Measurements from ENCODE around the gene UBAP1.
"Not testable (repeated sequence)": the region's sequence is repeated elsewhere in the genome, so short reads cannot be mapped to it uniquely, and the experiment has no call there.

Gene UBAP1

GRCh38 chr9:34242830-34243229 lies 64.0 kb downstream of the UBAP1 start:
- DNase-seq (ENCODE audit: insufficient read length) = no peak
- FAIRE-seq = no peak
- no peak for TF ChIP-seq POLR2AphosphoS5 (IDR thresholded peaks at IDR 0.05; ENCODE audit: low read depth, low read length)
- TF ChIP-seq TAF1 (IDR thresholded peaks at IDR 0.05; ENCODE audit: borderline replicate concordance, low read depth, low read length) = no peak
- TF ChIP-seq POLR2A (IDR thresholded peaks at IDR 0.05; ENCODE audit: low read depth, low read length) = no peak

GRCh38 chr9:34245212-34245611 lies 66.4 kb downstream of the UBAP1 start:
- DNase-seq (ENCODE audit: insufficient read length) = not testable (repeated sequence)
- peak; percentile 80 for FAIRE-seq

GRCh38 chr9:34246453-34246852 lies 67.6 kb downstream of the UBAP1 start:
- FAIRE-seq (no peak), DNase-seq (ENCODE audit: insufficient read length) (no peak)
- no peak for TF ChIP-seq POLR2AphosphoS5 (IDR thresholded peaks at IDR 0.05; ENCODE audit: low read depth, low read length)
- no peak for TF ChIP-seq POLR2A (IDR thresholded peaks at IDR 0.05; ENCODE audit: low read depth, low read length)
- no peak for TF ChIP-seq TAF1 (IDR thresholded peaks at IDR 0.05; ENCODE audit: borderline replicate concordance, low read depth, low read length)

GRCh38 chr9:34247782-34248181 lies 68.9 kb downstream of the UBAP1 start:
- FAIRE-seq; DNase-seq (ENCODE audit: insufficient read length): not testable (repeated sequence)

- no peak for FAIRE-seq
- no peak for TF ChIP-seq TAF1 (IDR thresholded peaks at IDR 0.05; ENCODE audit: borderline replicate concordance, low read depth, low read length)
- no peak for TF ChIP-seq POLR2AphosphoS5 (IDR thresholded peaks at IDR 0.05; ENCODE audit: low read depth, low read length)
- TF ChIP-seq POLR2A (IDR thresholded peaks at IDR 0.05; ENCODE audit: low read depth, low read length) = no peak
- no peak for DNase-seq (ENCODE audit: insufficient read length)
Measured at GRCh38 chr9:34249274-34249673, 70.4 kb downstream of the UBAP1 start.

GRCh38 chr9:34250721-34251120 lies 71.9 kb downstream of the UBAP1 start:
- no peak for DNase-seq (ENCODE audit: insufficient read length)
- FAIRE-seq = no peak
- no peak for TF ChIP-seq TAF1 (IDR thresholded peaks at IDR 0.05; ENCODE audit: borderline replicate concordance, low read depth, low read length)
- no peak for TF ChIP-seq POLR2A (IDR thresholded peaks at IDR 0.05; ENCODE audit: low read depth, low read length)
- TF ChIP-seq POLR2AphosphoS5 (IDR thresholded peaks at IDR 0.05; ENCODE audit: low read depth, low read length) = no peak

GRCh38 chr9:34252016-34252415 lies 73.2 kb downstream of the UBAP1 start:
- no peak for FAIRE-seq
- no peak for TF ChIP-seq POLR2A (IDR thresholded peaks at IDR 0.05; ENCODE audit: low read depth, low read length)
- TF ChIP-seq TAF1 (IDR thresholded peaks at IDR 0.05; ENCODE audit: borderline replicate concordance, low read depth, low read length) = no peak
- TF ChIP-seq POLR2AphosphoS5 (IDR thresholded peaks at IDR 0.05; ENCODE audit: low read depth, low read length) = no peak
- DNase-seq (ENCODE audit: insufficient read length) = no peak

GRCh38 chr9:34252670-34253459 lies 74.0 kb downstream of the UBAP1 start:
- TF ChIP-seq POLR2AphosphoS5 (IDR thresholded peaks at IDR 0.05; ENCODE audit: low read depth, low read length) = no peak
- TF ChIP-seq TAF1 (IDR thresholded peaks at IDR 0.05; ENCODE audit: borderline replicate concordance, low read depth, low read length) = no peak
- no peak for TF ChIP-seq POLR2A (IDR thresholded peaks at IDR 0.05; ENCODE audit: low read depth, low read length)
- peak; percentile 61 for DNase-seq (ENCODE audit: insufficient read length)
- peak; percentile 14 for FAIRE-seq

GRCh38 chr9:34253460-34253837 lies 74.6 kb downstream of the UBAP1 start:
- DNase-seq (ENCODE audit: insufficient read length) = no peak
- TF ChIP-seq POLR2A (IDR thresholded peaks at IDR 0.05; ENCODE audit: low read depth, low read length) (no peak), POLR2AphosphoS5 (IDR thresholded peaks at IDR 0.05; ENCODE audit: low read depth, low read length) (no peak), TAF1 (IDR thresholded peaks at IDR 0.05; ENCODE audit: borderline replicate concordance, low read depth, low read length) (no peak)
- peak; percentile 14 for FAIRE-seq

- FAIRE-seq (no peak), DNase-seq (ENCODE audit: insufficient read length) (no peak)
- TF ChIP-seq POLR2A (IDR thresholded peaks at IDR 0.05; ENCODE audit: low read depth, low read length) = no peak
- TF ChIP-seq TAF1 (IDR thresholded peaks at IDR 0.05; ENCODE audit: borderline replicate concordance, low read depth, low read length) = no peak
- TF ChIP-seq POLR2AphosphoS5 (IDR thresholded peaks at IDR 0.05; ENCODE audit: low read depth, low read length) = no peak
Measured at GRCh38 chr9:34254141-34254913, 75.5 kb downstream of the UBAP1 start.

GRCh38 chr9:34254966-34255825 lies 76.4 kb downstream of the UBAP1 start:
- FAIRE-seq (no peak), DNase-seq (ENCODE audit: insufficient read length) (no peak)
- TF ChIP-seq POLR2A (IDR thresholded peaks at IDR 0.05; ENCODE audit: low read depth, low read length) (no peak), TAF1 (IDR thresholded peaks at IDR 0.05; ENCODE audit: borderline replicate concordance, low read depth, low read length) (no peak), POLR2AphosphoS5 (IDR thresholded peaks at IDR 0.05; ENCODE audit: low read depth, low read length) (no peak)
